Measurements from ENCODE around the gene ZNF837. TPM values are rescaled to one million over a fixed set of nuclear protein-coding genes. Genes with fewer than 3 reads are reported as not detected.
"Not testable (repeated sequence)": the region's sequence is repeated elsewhere in the genome, so short reads cannot be mapped to it uniquely, and the experiment has no call there.

The ZNF837 gene
- total RNA-seq, 1 donor from 2014 or later: 0.22 TPM

- DNase-seq (ENCODE audit: missing footprints) (peak; percentile 35), ATAC-seq (no peak)
- intact Hi-C loops (cut with DNase I): loop anchor here (2.0 kb wide), 2 partner anchors 17 to 53 kb away; partner anchors contain the start of genes ZNF497 and ZSCAN22
Observed at GRCh38 chr19:58380037-58380661, 681 bp downstream of the ZNF837 start.

DNA sequence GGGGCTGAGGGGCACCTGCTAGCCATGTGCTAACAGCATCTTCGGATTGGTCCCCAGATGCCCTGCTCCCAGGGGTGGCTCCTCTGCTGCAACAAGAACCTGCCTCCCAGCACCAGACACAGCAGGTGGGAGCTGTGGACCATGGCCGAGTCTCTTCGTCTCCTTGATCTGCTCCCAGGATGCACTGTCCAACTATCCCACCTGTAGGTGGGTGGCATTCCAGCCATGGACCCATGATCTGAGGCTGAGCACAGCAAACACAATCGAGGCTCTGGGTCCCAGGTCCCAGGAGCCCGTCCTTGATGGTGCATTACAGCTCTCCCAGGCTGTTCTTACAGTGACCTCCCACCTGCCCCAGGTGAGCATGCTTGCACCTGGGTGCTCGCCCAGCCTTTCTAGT is 1.6 kb downstream of the ZNF837 start:
- DNase-seq (ENCODE audit: missing footprints) (peak; percentile 56), ATAC-seq (no peak)
- intact Hi-C loops (cut with DNase I): no loop called here

DNA sequence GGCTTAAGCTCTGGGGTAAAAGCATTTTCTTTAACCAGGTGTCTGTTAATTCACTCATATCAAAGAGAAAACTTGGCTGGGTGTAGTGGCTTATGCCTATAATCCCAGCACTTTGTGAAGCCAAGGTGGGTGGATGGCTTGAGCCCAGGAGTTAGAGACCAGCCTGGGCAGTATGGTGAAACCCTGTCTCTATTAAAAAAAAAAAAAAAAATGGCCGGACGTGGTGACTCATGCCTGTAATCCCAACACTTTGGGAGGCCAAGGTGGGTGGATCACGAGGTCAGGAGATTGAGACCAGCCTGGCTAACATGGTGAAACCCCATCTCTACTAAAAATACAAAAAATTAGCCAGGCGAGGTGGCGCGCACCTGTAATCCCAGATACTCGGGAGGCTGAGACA is 4.1 kb downstream of the ZNF837 start:
- peak; percentile 3 for DNase-seq (ENCODE audit: missing footprints)
- intact Hi-C loops (cut with DNase I); ATAC-seq: not testable (repeated sequence)

- DNase-seq (ENCODE audit: missing footprints) (peak; percentile 3), ATAC-seq (no peak)
- intact Hi-C loops (cut with DNase I): no loop called here
Observed at GRCh38 chr19:58374200-58374599, 6.6 kb downstream of the ZNF837 start.

- peak; percentile 81 for ATAC-seq
- intact Hi-C loops (cut with DNase I): no loop called here
- DNase-seq (ENCODE audit: missing footprints): peak; percentile 68
Observed at GRCh38 chr19:58372311-58373133, 8.3 kb downstream of the ZNF837 start.

DNA sequence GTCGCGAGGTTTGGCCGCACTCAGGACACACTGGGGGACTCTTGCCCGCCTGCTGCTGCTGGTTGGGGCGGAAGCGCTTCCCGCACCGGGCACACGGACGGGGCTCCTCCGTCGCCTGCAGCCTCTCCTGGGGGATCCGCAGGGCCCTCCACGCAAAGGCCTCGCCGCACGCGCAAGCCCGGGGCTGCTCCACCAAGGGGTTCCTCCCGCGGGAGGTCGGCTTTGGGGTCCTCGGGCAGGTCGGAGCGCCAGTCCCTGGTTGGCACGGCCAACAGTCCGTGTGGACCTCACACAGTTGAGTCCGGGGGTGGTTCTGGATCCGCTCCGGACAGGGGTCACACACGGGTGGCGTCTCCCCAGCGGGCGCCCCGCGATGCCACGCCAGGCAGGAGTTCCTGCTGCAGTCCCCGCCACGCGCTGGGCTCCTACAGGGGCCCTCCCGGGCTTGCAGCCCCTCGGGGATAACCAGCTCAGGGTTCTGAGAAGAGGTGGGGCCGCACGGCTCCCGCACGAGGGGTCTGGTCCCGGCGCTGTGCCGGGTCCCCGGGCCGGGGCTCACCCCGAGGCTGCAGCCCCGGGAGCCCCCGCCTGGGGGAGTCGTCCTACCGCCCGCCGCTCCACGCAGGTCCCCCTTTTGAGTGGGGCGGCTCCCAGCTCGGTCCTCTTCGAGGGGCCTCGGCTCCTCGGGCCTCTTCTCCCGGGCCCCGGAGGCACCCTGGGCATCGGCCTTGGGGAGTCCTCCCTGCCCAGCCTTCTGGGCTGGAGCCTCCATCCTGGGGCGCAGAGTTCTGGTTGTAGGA is 12.1 kb downstream of the ZNF837 start:
- DNase-seq (ENCODE audit: missing footprints) (peak; percentile 54), ATAC-seq (no peak)
- intact Hi-C loops (cut with DNase I): no loop called here

GRCh38 chr19:58367698-58368454 is 13.0 kb downstream of the ZNF837 start:
- intact Hi-C loops (cut with DNase I): no loop called here
- peak; percentile 68 for DNase-seq (ENCODE audit: missing footprints)
- ATAC-seq: no peak

- intact Hi-C loops (cut with DNase I): no loop called here
- ATAC-seq (no peak), DNase-seq (ENCODE audit: missing footprints) (peak; percentile 27)
Observed at GRCh38 chr19:58366585-58367430, 14.0 kb downstream of the ZNF837 start.

DNA sequence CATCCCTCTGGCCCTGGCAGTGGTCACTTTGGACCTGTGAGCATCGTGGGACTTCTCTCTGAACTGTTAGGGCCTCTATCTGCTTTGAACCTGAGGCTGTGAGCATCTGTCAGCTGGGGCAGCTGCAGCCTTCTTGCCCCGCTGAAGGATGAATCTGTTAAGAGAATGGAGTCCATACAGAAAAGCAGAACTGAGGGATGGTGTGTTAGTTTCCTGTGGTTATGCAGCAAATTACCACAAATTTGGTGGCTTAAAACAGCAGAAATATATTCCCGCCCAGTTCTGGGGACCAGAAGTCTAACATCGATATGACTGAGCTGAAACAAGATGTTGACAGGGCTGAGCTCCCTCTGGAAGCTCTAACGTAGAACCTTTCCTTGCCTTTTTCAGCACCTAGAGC is 16.7 kb downstream of the ZNF837 start:
- no peak for DNase-seq (ENCODE audit: missing footprints)
- ATAC-seq: no peak
- intact Hi-C loops (cut with DNase I): no loop called here

- ATAC-seq (peak; percentile 97), DNase-seq (ENCODE audit: missing footprints) (peak; percentile 99)
- intact Hi-C loops (cut with DNase I): loop anchor here (1.0 to 2.0 kb wide), 3 partner anchors 18 to 46 kb away; partner anchors contain the start of genes ZNF584 and ZNF837
Observed at GRCh38 chr19:58362272-58362994, 18.4 kb downstream of the ZNF837 start, which contains the start of gene ZNF497. ZNF497 (minus strand) TSS chr19:58362751; CDS start chr19:58357635, 5,116 bp downstream.

DNA sequence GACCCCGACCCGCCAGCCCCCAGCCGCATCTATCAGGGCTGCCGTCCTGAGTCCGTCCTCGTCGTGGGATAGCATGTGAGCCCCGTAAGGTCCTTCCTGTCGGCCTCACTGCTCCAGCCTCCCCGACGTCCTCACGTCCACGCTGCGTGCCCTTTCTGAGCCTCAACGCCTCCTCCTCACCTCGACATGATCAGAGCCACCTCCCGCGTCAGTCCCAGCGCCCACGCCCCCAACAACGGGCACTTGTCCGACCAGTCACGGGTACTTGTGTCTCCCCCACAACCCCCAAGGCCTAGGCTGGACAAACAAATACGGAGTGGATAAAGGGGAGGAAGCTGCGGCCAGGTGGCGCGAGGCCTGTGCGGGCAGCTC is 18.9 kb downstream of the ZNF837 start:
- intact Hi-C loops (cut with DNase I): loop anchor here (1.0 to 2.0 kb wide), 3 partner anchors 19 to 46 kb away; partner anchors contain the start of genes ZNF584 and ZNF837
- ATAC-seq (peak; percentile 12), DNase-seq (ENCODE audit: missing footprints) (peak; percentile 78)

- ATAC-seq (no peak), DNase-seq (ENCODE audit: missing footprints) (peak; percentile 28)
- intact Hi-C loops (cut with DNase I): no loop called here
Observed at GRCh38 chr19:58357481-58358145, 23.2 kb downstream of the ZNF837 start.

DNA sequence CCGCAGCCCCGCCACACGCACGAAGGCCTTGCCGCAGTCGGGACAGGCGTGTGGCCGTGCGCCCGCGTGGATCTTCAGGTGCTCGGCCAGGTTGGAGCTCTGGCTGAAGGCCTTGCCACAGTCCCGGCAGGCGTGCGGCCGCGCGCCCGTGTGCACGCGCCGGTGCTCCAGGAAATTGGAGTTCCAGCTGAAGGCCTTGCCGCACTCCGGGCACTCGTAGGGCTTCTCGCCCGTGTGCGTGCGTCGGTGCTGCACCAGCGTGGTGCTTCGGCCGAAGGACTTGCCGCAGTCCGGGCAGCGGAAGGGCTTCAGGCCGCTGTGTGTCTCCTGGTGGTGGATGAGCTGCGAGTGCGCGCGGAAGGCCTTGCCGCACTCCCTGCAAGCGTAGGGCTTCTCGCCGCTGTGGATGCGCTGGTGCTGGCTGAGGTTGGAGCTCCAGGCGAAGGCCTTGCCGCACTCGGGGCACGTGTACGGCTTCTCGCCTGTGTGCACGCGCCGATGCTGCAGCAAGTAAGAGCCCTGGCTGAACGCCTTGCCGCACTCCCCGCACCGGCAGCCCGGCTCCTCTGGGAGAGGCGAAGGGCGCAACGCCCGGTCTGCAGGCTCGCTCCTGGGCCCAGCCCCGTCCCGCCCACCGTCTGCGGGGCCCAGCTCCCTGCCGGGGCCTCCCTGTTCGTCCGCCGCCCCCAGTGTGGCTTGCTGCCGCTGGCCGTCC is 23.9 kb downstream of the ZNF837 start:
- DNase-seq (ENCODE audit: missing footprints) (peak; percentile 39), ATAC-seq (no peak)
- intact Hi-C loops (cut with DNase I): no loop called here

DNA sequence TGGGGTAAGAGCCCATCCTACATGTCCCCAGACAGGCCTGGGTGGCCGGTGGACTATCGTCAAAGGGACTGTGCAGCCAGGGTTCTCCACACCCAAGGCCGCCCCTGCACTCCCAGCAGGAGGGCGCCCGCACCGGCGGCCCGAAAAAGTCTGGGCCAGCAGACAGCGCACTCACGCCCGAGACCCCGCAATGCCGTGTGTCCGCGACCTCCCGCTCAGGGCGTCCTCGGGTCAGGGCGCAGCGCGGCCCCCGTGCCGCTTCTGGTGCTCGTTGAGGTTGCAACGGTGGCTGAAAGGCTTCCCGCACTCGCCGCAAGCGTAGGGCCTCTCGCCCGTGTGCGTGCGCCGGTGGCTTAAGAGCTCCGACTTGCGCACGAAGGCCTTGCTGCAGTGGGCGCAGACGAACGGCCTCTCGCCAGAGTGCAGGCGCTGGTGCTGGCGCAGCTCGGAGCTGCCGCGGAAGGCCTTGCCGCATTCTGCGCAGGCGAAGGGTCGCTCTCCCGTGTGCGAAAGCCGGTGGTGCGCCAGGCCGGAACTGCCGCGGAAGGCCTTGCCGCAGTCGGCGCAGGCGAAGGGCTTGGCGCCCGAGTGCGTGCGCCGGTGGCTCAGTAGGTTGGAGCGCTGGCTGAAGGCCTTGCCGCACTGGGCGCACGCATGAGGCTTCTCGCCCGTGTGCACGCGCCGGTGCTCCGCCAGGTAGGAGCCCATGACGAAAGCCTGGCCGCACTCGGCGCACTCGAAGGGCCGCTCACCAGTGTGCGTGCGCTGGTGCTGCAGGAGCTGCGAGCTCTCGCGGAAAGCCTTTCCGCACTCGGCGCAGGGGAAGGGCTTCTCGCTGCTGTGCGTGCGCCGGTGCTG is 24.7 kb downstream of the ZNF837 start:
- ATAC-seq (peak; percentile 33), DNase-seq (ENCODE audit: missing footprints) (peak; percentile 55)
- intact Hi-C loops (cut with DNase I): no loop called here

- ATAC-seq: no peak
- no peak for DNase-seq (ENCODE audit: missing footprints)
- intact Hi-C loops (cut with DNase I): no loop called here
Observed at GRCh38 chr19:58355215-58355796, 25.5 kb downstream of the ZNF837 start.

Measured in Right ventricle myocardium inferior (tissue), 1 donor.